HepG2 (cell line): ENCODE measurements around the gene ADAM19. TPM values are rescaled to one million over a fixed set of nuclear protein-coding genes. Genes with fewer than 3 reads are reported as not detected.

ENCODE experiments used
- ATAC-seq: fragments of 200-7000 bp; cut with Tn5 transposase; 3 replicates; pipeline ENCODE4 v1.9.1; 2020; ENCODE audit warnings: mild to moderate bottlenecking, moderate library complexity
- BruUV-seq: library from RNA; stranded (reverse); fragments of 400-500 nt; replicated peaks from 2 replicates; lab custom pipeline; 2021; lab: Mats Ljungman, UMichigan
- CTCF ChIA-PET: fragments of 300-600 bp; formaldehyde crosslinking; extraction: SDS; loops from one replicate; lab custom pipeline; 2021; ENCODE audit warnings: low total read pairs, inconsistent platforms, low intra/inter-chr PET ratio; lab: Yijun Ruan, JAX
- POLR2A ChIA-PET: fragments of 350-600 bp; sonication (Branson Sonifier 250); formaldehyde crosslinking; loops from one replicate; lab custom pipeline; 2020; ENCODE audit warnings: antibody characterized with exemption, inconsistent platforms; lab: Yijun Ruan, JAX
- DNase-seq: peaks from one replicate; pipeline ENCODE4 v3.0.0-alpha.2; 2015; ENCODE audit warnings: low spot score
- FAIRE-seq: peaks from 3 replicates; lab custom pipeline; 2011; peaks lifted over from hg19 to GRCh38; lab: Jason Lieb, UNC
- H2AFZ ChIP-seq: one replicate; pipeline ENCODE4 v1.6.1; 2011; ENCODE audit warnings: low read length, inconsistent platforms
- H3K27ac ChIP-seq: fragments of 300-600 bp; 3 replicates; pipeline ENCODE4 v1.8.0; 2011; ENCODE audit warnings: mixed run types, mild to moderate bottlenecking, mixed read lengths, low read length, inconsistent platforms; ENCODE audit not compliant: insufficient read depth; ENCODE audit errors: extremely low read length
- H3K27me3 ChIP-seq, 2 experiments: fragments of 200-600 bp in 1 of 2; 2 replicates in 1 of 2; 3 replicates in 1 of 2; pipeline versions ENCODE4 v1.6.0 to v1.8.0; 2011; ENCODE audit warnings: low read length in 2 of 2, mild to moderate bottlenecking in 2 of 2, moderate library complexity in 2 of 2, inconsistent platforms in 1 of 2; ENCODE audit not compliant: insufficient read depth in 2 of 2, control insufficient read depth in 1 of 2
- H3K36me3 ChIP-seq, 2 experiments: fragments of 200-600 bp in 1 of 2; replicated peaks in 1 of 2; 2 replicates in 1 of 2; 3 replicates in 1 of 2; pipeline versions ENCODE4 v1.5.1 to v1.8.0; 2011; ENCODE audit warnings: low read length in 2 of 2, inconsistent platforms in 1 of 2; ENCODE audit not compliant: insufficient read depth in 2 of 2, control insufficient read depth in 1 of 2
- H3K4me1 ChIP-seq: 2 replicates; pipeline ENCODE4 v1.5.1; 2012; ENCODE audit warnings: low read length, inconsistent platforms; ENCODE audit not compliant: insufficient read depth
- H3K4me2 ChIP-seq: 2 replicates; pipeline ENCODE4 v1.6.0; 2011; ENCODE audit warnings: low read depth, low read length, inconsistent platforms
- H3K4me3 ChIP-seq, 3 experiments: fragments of 200-600 bp in 1 of 3; sonication (generic), shearing (Covaris generic) in 1 of 3; replicated peaks in 1 of 3; 2 replicates each; pipeline ENCODE4 v1.5.1; 2011 to 2016; ENCODE audit warnings: low read length in 3 of 3, inconsistent platforms in 2 of 3, low read depth in 2 of 3, mild to moderate bottlenecking in 2 of 3, control low read depth in 1 of 3, mixed read lengths in 1 of 3; ENCODE audit not compliant: insufficient read depth in 1 of 3
- H3K79me2 ChIP-seq: one replicate; pipeline ENCODE4 v1.6.1; 2011; ENCODE audit warnings: low read length, inconsistent platforms; ENCODE audit not compliant: insufficient read depth
- H3K9ac ChIP-seq: 2 replicates; pipeline ENCODE4 v1.6.0; 2011; ENCODE audit warnings: mild to moderate bottlenecking, low read depth, low read length, inconsistent platforms; ENCODE audit not compliant: insufficient read depth
- H3K9me3 ChIP-seq: 2 replicates; pipeline ENCODE4 v1.5.1; 2012; ENCODE audit warnings: mild to moderate bottlenecking, low read length
- H4K20me1 ChIP-seq: 2 replicates; pipeline ENCODE4 v1.6.0; 2011; ENCODE audit warnings: inconsistent platforms, mild to moderate bottlenecking, low read length, moderate library complexity; ENCODE audit not compliant: insufficient read depth
- ATF2 ChIP-seq: sonication (generic); formaldehyde crosslinking; IDR thresholded peaks from 2 replicates; pipeline ENCODE4 v1.4.0; 2020; ENCODE audit warnings: missing genetic modification reagents
- CCAR2 ChIP-seq: fragments of 200-400 bp; formaldehyde crosslinking; optimal IDR thresholded peaks from 2 replicates; pipeline ENCODE3; 2018; ENCODE audit warnings: low read depth, mild to moderate bottlenecking, low read length, moderate library complexity
- DNMT1 ChIP-seq: sonication (generic); formaldehyde crosslinking; IDR thresholded peaks from 2 replicates; pipeline ENCODE4 v1.5.1; 2020; ENCODE audit warnings: mild to moderate bottlenecking, missing genetic modification reagents
- ELK4 ChIP-seq: sonication (generic); formaldehyde crosslinking; IDR thresholded peaks from 2 replicates; pipeline ENCODE4 v1.9.0; 2021; ENCODE audit warnings: missing genetic modification reagents, borderline replicate concordance
- MBNL3 ChIP-seq: fragments of 250-450 bp; sonication (Bioruptor Pico); conservative IDR thresholded peaks from 2 replicates; pipeline ENCODE4 v1.8.0; 2022; ENCODE audit warnings: mild to moderate bottlenecking, inconsistent platforms
- POGZ ChIP-seq: sonication (generic); formaldehyde crosslinking; IDR thresholded peaks from 2 replicates; pipeline ENCODE4 v1.4.0; 2020; ENCODE audit warnings: mild to moderate bottlenecking, missing genetic modification reagents
- SKI ChIP-seq: fragments of 450-650 bp; IDR thresholded peaks from one replicate; pipeline ENCODE4 v1.6.1; 2018; ENCODE audit warnings: mild to moderate bottlenecking; ENCODE audit not compliant: partially characterized antibody
- SOX5 ChIP-seq: IDR thresholded peaks from 2 replicates; pipeline ENCODE4 v1.6.1; 2016; ENCODE audit warnings: borderline replicate concordance
- TBL1XR1 ChIP-seq: fragments of 150-350 bp; IDR thresholded peaks from 2 replicates; pipeline ENCODE4 v1.6.1; 2014; ENCODE audit warnings: borderline replicate concordance, low read length; ENCODE audit not compliant: partially characterized antibody
- TFE3 ChIP-seq: IDR thresholded peaks from 2 replicates; pipeline ENCODE4 v1.6.1; 2016
- ZBED4 ChIP-seq: sonication (generic); formaldehyde crosslinking; IDR thresholded peaks from 2 replicates; pipeline ENCODE4 v1.4.0; 2020; ENCODE audit warnings: missing genetic modification reagents, borderline replicate concordance
- ZNF235 ChIP-seq: sonication (generic); formaldehyde crosslinking; IDR thresholded peaks from 2 replicates; pipeline ENCODE4 v1.8.1; 2023; ENCODE audit warnings: mild to moderate bottlenecking, missing genetic modification reagents, borderline replicate concordance
- WGBS: methylation state at CpG from one replicate; pipeline ENCODE4 v1.1.6; 2017; ENCODE audit warnings: low lambda C conversion rate; 5-methylcytosine and 5-hydroxymethylcytosine counted together
- in situ Hi-C: cut with HindIII; loops from 2 replicates; pipeline ENCODE4 v1.10.0; 2017; ENCODE audit warnings: low pct_unique_long_range_greater_than_20kb; ENCODE audit not compliant: extremely low pct_ligation_motif_present
- intact Hi-C: fragments of 100-400 bp; cut with micrococcal nuclease; formaldehyde crosslinking; loops from one replicate; pipeline ENCODE4 v1.10.0; 2022; ENCODE audit not compliant: unreplicated experiment
- polyA plus RNA-seq, 8 experiments: library from polyadenylated mRNA; depleted of rRNA in 3 of 8; stranded (reverse) in 7 of 8; unstranded in 1 of 8; fragments of >200 nt; fragmentation: Illumina TruSeq in 4 of 8; extraction: Trizol in 4 of 8; gene quantifications; 2 replicates each; pipeline versions ENCODE4 v1.2.1 to v1.2.3, GENCODE V29; 2011 to 2016; ENCODE audit warnings: low read depth in 4 of 8, missing spikeins in 1 of 8, mixed read lengths in 1 of 8; ENCODE audit not compliant: insufficient read depth in 1 of 8
- total RNA-seq, 5 experiments: library from RNA; depleted of rRNA; stranded (reverse); fragments of >200 nt; fragmentation: Illumina TruSeq; extraction: Trizol; gene quantifications; 2 replicates each; pipeline ENCODE4 v1.2.3, GENCODE V29; 2016; ENCODE audit warnings: low read depth in 1 of 5
- TF ChIP-seq, protein P1 (sequence below): sonication (generic); formaldehyde crosslinking; IDR thresholded peaks from 2 replicates; pipeline ENCODE4 v1.4.0; 2020; ENCODE audit warnings: low read depth, mild to moderate bottlenecking, missing genetic modification reagents

Gene ADAM19
- total and polyA plus RNA-seq, 2 of the 13 experiments (the other 11 are each of a cell fraction or from before 2014, with no cell fraction given): 0.38 to 0.74 TPM

- no peak overlapping the region for H3K9ac ChIP-seq
- peak; percentile 58 for ATAC-seq
- no peaks in the 10 kb centered on the region for H3K9me3 ChIP-seq
- H3K79me2 ChIP-seq: no peaks in the 10 kb centered on the region
- BruUV-seq: no TSS peak
- ChIA-PET POLR2A (interaction anchor here (2.4 kb wide), 1 partner anchor 34 kb away, joined by 10 read pairs; no protein-coding TSS in a partner anchor), CTCF (interaction anchor here (1.2 to 2.3 kb wide), 4 partner anchors 46 to 265 kb away, joined by 3 to 15 read pairs (median 6); partner anchors contain the start of gene LSM11)
- H3K4me1 ChIP-seq: peaks cover 49% of the 10 kb centered on the region
- DNase-seq: peak; percentile 75
- in situ Hi-C loops: loop anchor here (5.0 kb wide), 2 partner anchors 136 to 226 kb away; no protein-coding TSS in a partner anchor
- no peaks in the 10 kb centered on the region for H3K36me3 ChIP-seq
- H3K27ac ChIP-seq: peak overlapping the region; percentile 22
- H2AFZ ChIP-seq: peak overlapping the region; percentile 46
- intact Hi-C loops: loop anchor here (1.0 to 2.0 kb wide), 7 partner anchors 47 to 241 kb away; no protein-coding TSS in a partner anchor
- under 1% methylated on average over 5 of the region's 5 CpGs for WGBS
- H4K20me1 ChIP-seq: no peaks in the 10 kb centered on the region
- H3K27me3 ChIP-seq: no peaks in the 10 kb centered on the region
- peak; percentile 90 for FAIRE-seq
- H3K4me2 ChIP-seq: peak overlapping the region; percentile 83
- H3K4me3 ChIP-seq: peak overlapping the region in 2 of 3 experiments; percentile 18 to 57; a peak in 3 of 6 replicates
- TF ChIP-seq ZBED4: no peak
- TF ChIP-seq SKI: no peak
- no peak for TF ChIP-seq DNMT1 (CRISPR knock-in tag)
- TF ChIP-seq ATF2 (CRISPR knock-in tag): peak; percentile 46; the same call in 1 of the 2 replicates
- TF ChIP-seq TFE3 (CRISPR knock-in tag): no peak
- TF ChIP-seq ELK4: no peak
- no peak for TF ChIP-seq SOX5 (CRISPR knock-in tag)
- TF ChIP-seq, protein P1, sequence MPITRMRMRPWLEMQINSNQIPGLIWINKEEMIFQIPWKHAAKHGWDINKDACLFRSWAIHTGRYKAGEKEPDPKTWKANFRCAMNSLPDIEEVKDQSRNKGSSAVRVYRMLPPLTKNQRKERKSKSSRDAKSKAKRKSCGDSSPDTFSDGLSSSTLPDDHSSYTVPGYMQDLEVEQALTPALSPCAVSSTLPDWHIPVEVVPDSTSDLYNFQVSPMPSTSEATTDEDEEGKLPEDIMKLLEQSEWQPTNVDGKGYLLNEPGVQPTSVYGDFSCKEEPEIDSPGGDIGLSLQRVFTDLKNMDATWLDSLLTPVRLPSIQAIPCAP (CRISPR knock-in tag): no peak
- TF ChIP-seq MBNL3 (CRISPR knock-in tag): no peak
- no peak for TF ChIP-seq ZNF235
- TF ChIP-seq POGZ (CRISPR knock-in tag): 0 out of 2 replicates have a peak, but pooled peaks have one; percentile 3
- no peak for TF ChIP-seq TBL1XR1
- no peak for TF ChIP-seq CCAR2
These were observed 97.6 kb downstream of the ADAM19 start for GRCh38 chr5:157477814-157478494.
